Endothelial cell of umbilical vein (primary cell): ENCODE measurements around the gene SIRPA. TPM values are rescaled to one million over a fixed set of nuclear protein-coding genes. Genes with fewer than 3 reads are reported as not detected.

ENCODE experiments used
- BruUV-seq: library from RNA; stranded (reverse); fragments of 400-500 nt; replicated peaks from 2 replicates; lab custom pipeline; 2021; lab: Mats Ljungman, UMichigan
- CTCF ChIA-PET: fragments of 300-600, 350-600 bp; sonication (Branson Sonifier 250); formaldehyde crosslinking; loops from one replicate; lab custom pipeline; 2021; ENCODE audit warnings: antibody characterized with exemption, inconsistent platforms; lab: Charles Lee
- POLR2A ChIA-PET: fragments of 300-600, 350-600 bp; sonication (Branson Sonifier 250); formaldehyde crosslinking; loops from one replicate; lab custom pipeline; 2021; ENCODE audit warnings: antibody characterized with exemption, inconsistent platforms; lab: Charles Lee
- DNase-seq: peaks from one replicate; pipeline ENCODE4 v3.0.0-alpha.2; 2011; ENCODE audit warnings: low read depth, low spot score
- FAIRE-seq: peaks from 2 replicates; lab custom pipeline; 2011; peaks lifted over from hg19 to GRCh38; lab: Jason Lieb, UNC
- H2AFZ ChIP-seq: 2 replicates; pipeline ENCODE4 v1.6.0; 2012; ENCODE audit warnings: low read depth, low read length, control low read depth, inconsistent platforms
- H3K27ac ChIP-seq: 2 replicates; pipeline ENCODE4 v1.5.1; 2011; ENCODE audit warnings: low read depth, mild to moderate bottlenecking, control low read depth, low read length, moderate library complexity; ENCODE audit not compliant: insufficient read depth
- H3K27me3 ChIP-seq, 2 experiments: 2 replicates each; pipeline versions ENCODE4 v1.6.0 to v1.6.1; 2011; ENCODE audit warnings: low read length in 2 of 2, mixed read lengths in 1 of 2; ENCODE audit not compliant: control insufficient read depth in 2 of 2, insufficient read depth in 2 of 2
- H3K36me3 ChIP-seq, 2 experiments: 2 replicates in 1 of 2; 3 replicates in 1 of 2; pipeline ENCODE4 v1.5.1; 2011; ENCODE audit warnings: low read length in 2 of 2, mild to moderate bottlenecking in 1 of 2, moderate library complexity in 1 of 2; ENCODE audit not compliant: control insufficient read depth in 2 of 2, insufficient read depth in 2 of 2; ENCODE audit errors: extremely low read depth in 1 of 2
- H3K4me1 ChIP-seq: 3 replicates; pipeline ENCODE4 v1.5.1; 2011; ENCODE audit warnings: mild to moderate bottlenecking, low read length; ENCODE audit not compliant: control insufficient read depth, insufficient read depth; ENCODE audit errors: extremely low read depth
- H3K4me2 ChIP-seq: 2 replicates; pipeline ENCODE4 v1.6.1; 2011; ENCODE audit warnings: low read length, control low read depth, mixed read lengths; ENCODE audit not compliant: insufficient read depth
- H3K4me3 ChIP-seq, 3 experiments: fragments of 200-600 bp in 1 of 3; sonication (generic), shearing (Covaris generic) in 1 of 3; replicated peaks in 1 of 3; 2 replicates each; pipeline ENCODE4 v1.5.1; 2011 to 2016; ENCODE audit warnings: control low read depth in 3 of 3, low read length in 3 of 3, mild to moderate bottlenecking in 2 of 3, inconsistent platforms in 1 of 3, low read depth in 1 of 3, moderate library complexity in 1 of 3; ENCODE audit not compliant: insufficient read depth in 1 of 3
- H3K79me2 ChIP-seq: 2 replicates; pipeline ENCODE4 v1.6.0; 2012; ENCODE audit warnings: low read length, inconsistent platforms; ENCODE audit not compliant: control insufficient read depth, insufficient read depth
- H3K9ac ChIP-seq: replicated peaks from 2 replicates; pipeline ENCODE3; 2011; ENCODE audit warnings: low read length, control low read depth; ENCODE audit not compliant: insufficient read depth; ENCODE audit errors: extremely low read depth
- H3K9me1 ChIP-seq: replicated peaks from 3 replicates; pipeline ENCODE4 v1.6.0; 2011; ENCODE audit warnings: mild to moderate bottlenecking, low read length; ENCODE audit not compliant: control insufficient read depth, insufficient read depth; ENCODE audit errors: extremely low read depth
- H3K9me3 ChIP-seq: replicated peaks from 2 replicates; pipeline ENCODE4 v1.5.1; 2012; ENCODE audit warnings: low read length, inconsistent platforms; ENCODE audit not compliant: control insufficient read depth, insufficient read depth
- H4K20me1 ChIP-seq: replicated peaks from 2 replicates; pipeline ENCODE3; 2011; ENCODE audit warnings: mild to moderate bottlenecking, low read length; ENCODE audit not compliant: control insufficient read depth, insufficient read depth; ENCODE audit errors: extremely low read depth
- EZH2 ChIP-seq: IDR thresholded peaks from 2 replicates; pipeline ENCODE4 v1.6.1; 2012; ENCODE audit warnings: borderline replicate concordance, low read depth, mild to moderate bottlenecking, moderate library complexity, low read length, inconsistent platforms; ENCODE audit not compliant: severe bottlenecking
- FOS ChIP-seq: IDR thresholded peaks from 2 replicates; pipeline ENCODE4 v1.6.1; 2011; ENCODE audit warnings: mild to moderate bottlenecking, low read length, moderate library complexity, borderline replicate concordance; ENCODE audit not compliant: insufficient read depth
- GATA2 ChIP-seq: IDR thresholded peaks from 2 replicates; pipeline ENCODE4 v1.7.0; 2011; ENCODE audit warnings: low read depth, mild to moderate bottlenecking, moderate library complexity, mixed read lengths, low read length; ENCODE audit not compliant: insufficient read length, insufficient read depth
- JUN ChIP-seq: IDR thresholded peaks from 2 replicates; pipeline ENCODE4 v1.6.1; 2011; ENCODE audit warnings: borderline replicate concordance, low read depth; ENCODE audit not compliant: insufficient read length, insufficient read depth
- MYC ChIP-seq: IDR thresholded peaks from one replicate; pipeline ENCODE4 v1.6.1; 2011; ENCODE audit warnings: mild to moderate bottlenecking, low read depth, low read length
- POLR2A ChIP-seq: IDR thresholded peaks from 2 replicates; pipeline ENCODE4 v1.6.1; 2012; ENCODE audit warnings: low read depth, mild to moderate bottlenecking, control low read depth, low read length
- POLR2AphosphoS5 ChIP-seq: IDR thresholded peaks from 2 replicates; pipeline ENCODE4 v1.6.1; 2012; ENCODE audit warnings: low read depth, mild to moderate bottlenecking, control low read depth, low read length, moderate library complexity; ENCODE audit not compliant: insufficient read depth
- dilution Hi-C: fragments of 300-500 bp; cut with MboI; formaldehyde crosslinking; loops from one replicate; pipeline ENCODE4 v1.15.0; 2019; ENCODE audit warnings: low sequenced_read_pairs; ENCODE audit not compliant: extremely low pct_ligation_motif_present
- intact Hi-C: fragments of 100-400 bp; cut with micrococcal nuclease; formaldehyde crosslinking; loops from one replicate; pipeline ENCODE4 v1.10.0; 2022
- polyA plus RNA-seq, 4 experiments: library from polyadenylated mRNA; depleted of rRNA in 3 of 4; stranded (reverse) in 3 of 4; unstranded in 1 of 4; fragments of >200 nt; gene quantifications; 2 replicates each; pipeline versions ENCODE4 v1.2.1 to v1.2.3, GENCODE V29; 2011 to 2012; ENCODE audit warnings: missing spikeins in 1 of 4
- total RNA-seq: library from RNA; stranded (reverse); gene quantifications from 2 replicates; pipeline ENCODE4 v1.2.3, GENCODE V29; 2021
- TF ChIP-seq, protein P1 (sequence below): IDR thresholded peaks from 2 replicates; pipeline ENCODE4 v1.6.1; 2011; ENCODE audit not compliant: insufficient read depth, insufficient read length
- TF ChIP-seq, protein P2 (sequence below), 2 donors: IDR thresholded peaks; 1 replicate in 1 of 2; 2 replicates in 1 of 2; pipeline ENCODE4 v1.5.1; 2011; ENCODE audit warnings: low read length in 2 of 2, mild to moderate bottlenecking in 2 of 2, moderate library complexity in 2 of 2, control low read depth in 1 of 2, inconsistent platforms in 1 of 2, low read depth in 1 of 2; ENCODE audit not compliant: insufficient read depth in 1 of 2; ENCODE audit errors: extremely low read depth in 1 of 2

The SIRPA gene
- total and polyA plus RNA-seq, 2 donors (not counting 3 experiments of a cell fraction or from before 2014, with no cell fraction given), result 29.9 to 59.2 TPM

DNA sequence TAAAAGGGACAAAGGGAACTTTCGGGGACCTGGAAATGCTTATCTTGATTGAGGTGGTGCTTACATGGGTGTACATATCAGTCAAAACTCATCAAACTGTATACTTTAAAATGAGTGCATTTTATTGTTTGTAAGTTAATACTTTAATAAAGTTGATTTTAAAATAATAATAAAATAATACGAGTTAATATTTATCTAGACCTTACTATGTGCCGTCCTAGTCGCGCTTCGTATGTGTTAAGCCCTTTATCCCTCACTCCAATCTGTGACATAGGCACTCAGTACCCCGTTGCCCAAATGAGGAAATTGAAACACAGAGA is 51.2 kb downstream of the SIRPA start:
- CTCF ChIA-PET, result no interaction called here

DNA sequence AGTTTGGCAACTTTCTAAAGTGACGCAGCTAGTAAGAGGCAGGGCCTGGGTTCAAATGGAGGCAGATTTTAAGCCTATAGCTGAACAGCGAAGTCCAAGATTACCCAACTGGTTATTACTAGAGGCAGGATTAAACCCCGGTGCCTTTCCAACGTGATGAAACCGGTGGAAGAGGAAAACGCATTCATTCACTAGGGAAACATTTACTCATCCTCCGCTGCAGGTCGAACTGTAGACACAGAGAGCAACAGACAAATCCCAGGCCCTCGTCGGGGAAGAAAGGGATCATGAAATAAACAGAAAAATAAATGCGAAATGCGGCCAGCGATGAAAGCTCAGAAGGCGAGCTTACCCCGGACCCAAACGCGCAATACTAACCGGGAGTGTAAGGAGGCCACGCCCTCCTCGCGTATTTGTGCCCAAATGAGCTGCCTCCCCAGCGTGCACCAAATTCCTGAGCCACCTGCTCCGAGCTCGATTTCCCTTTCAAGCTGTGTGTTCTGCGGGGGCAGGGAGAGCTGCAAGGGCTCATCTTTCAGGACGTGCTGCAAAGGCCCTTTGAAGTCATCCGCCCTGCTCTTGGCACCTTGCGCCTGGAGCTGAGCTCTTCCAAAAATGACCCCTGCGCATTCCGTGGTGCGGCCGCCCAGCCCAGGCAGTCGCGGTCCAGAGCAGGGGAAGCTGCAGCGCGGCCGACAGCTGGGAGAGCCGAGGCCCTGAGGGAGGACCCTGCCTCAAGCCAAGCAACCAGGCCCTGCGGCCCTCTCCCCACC is 51.7 kb downstream of the SIRPA start:
- Histone ChIP-seq H3K9me3 (no peaks in the 10 kb centered on the region), H3K4me3 (no peak overlapping the region), H3K36me3 (no peaks in the 10 kb centered on the region), H2AFZ (peak overlapping the region; percentile 38), H3K9ac (no peak overlapping the region), H3K4me2 (no peak overlapping the region), H3K27me3 (peaks cover 17 to 26% of the 10 kb centered on the region in 2 experiments), H3K27ac (no peak overlapping the region), H3K79me2 (no peaks in the 10 kb centered on the region), H4K20me1 (no peaks in the 10 kb centered on the region), H3K9me1 (no peaks in the 10 kb centered on the region), H3K4me1 (no peaks in the 10 kb centered on the region)
- ChIA-PET CTCF (interaction anchor here (0.7 kb wide), 1 partner anchor 225 kb away, joined by 3 read pairs; no protein-coding TSS in a partner anchor), POLR2A (no interaction called here)
- dilution Hi-C loops, result no loop called here
- TF ChIP-seq FOS (no peak), POLR2A (no peak), MYC (no peak), EZH2 (no peak), GATA2 (no peak), JUN (no peak), POLR2AphosphoS5 (no peak)
- TF ChIP-seq, protein P1, sequence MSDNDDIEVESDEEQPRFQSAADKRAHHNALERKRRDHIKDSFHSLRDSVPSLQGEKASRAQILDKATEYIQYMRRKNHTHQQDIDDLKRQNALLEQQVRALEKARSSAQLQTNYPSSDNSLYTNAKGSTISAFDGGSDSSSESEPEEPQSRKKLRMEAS, result no peak
- TF ChIP-seq, protein P2, sequence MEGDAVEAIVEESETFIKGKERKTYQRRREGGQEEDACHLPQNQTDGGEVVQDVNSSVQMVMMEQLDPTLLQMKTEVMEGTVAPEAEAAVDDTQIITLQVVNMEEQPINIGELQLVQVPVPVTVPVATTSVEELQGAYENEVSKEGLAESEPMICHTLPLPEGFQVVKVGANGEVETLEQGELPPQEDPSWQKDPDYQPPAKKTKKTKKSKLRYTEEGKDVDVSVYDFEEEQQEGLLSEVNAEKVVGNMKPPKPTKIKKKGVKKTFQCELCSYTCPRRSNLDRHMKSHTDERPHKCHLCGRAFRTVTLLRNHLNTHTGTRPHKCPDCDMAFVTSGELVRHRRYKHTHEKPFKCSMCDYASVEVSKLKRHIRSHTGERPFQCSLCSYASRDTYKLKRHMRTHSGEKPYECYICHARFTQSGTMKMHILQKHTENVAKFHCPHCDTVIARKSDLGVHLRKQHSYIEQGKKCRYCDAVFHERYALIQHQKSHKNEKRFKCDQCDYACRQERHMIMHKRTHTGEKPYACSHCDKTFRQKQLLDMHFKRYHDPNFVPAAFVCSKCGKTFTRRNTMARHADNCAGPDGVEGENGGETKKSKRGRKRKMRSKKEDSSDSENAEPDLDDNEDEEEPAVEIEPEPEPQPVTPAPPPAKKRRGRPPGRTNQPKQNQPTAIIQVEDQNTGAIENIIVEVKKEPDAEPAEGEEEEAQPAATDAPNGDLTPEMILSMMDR (IDR thresholded peaks at IDR 0.05; ENCODE audit: extremely low read depth in 1 of 2, insufficient read depth in 1 of 2, low read depth in 1 of 2, low read length in 2 of 2), result no peak
- FAIRE-seq, result no peak
- DNase-seq, result no peak
- intact Hi-C loops, result no loop called here
- BruUV-seq, result no TSS peak

More for the DNA sequence above, 51.2 kb downstream of the SIRPA start:
- Histone ChIP-seq H3K9ac (no peak overlapping the region), H3K4me1 (no peaks in the 10 kb centered on the region), H3K27ac (no peak overlapping the region), H3K4me3 (no peak overlapping the region), H2AFZ (no peak overlapping the region), H3K9me3 (no peaks in the 10 kb centered on the region), H3K9me1 (no peaks in the 10 kb centered on the region), H3K36me3 (no peaks in the 10 kb centered on the region), H4K20me1 (no peaks in the 10 kb centered on the region), H3K79me2 (no peaks in the 10 kb centered on the region), H3K4me2 (no peak overlapping the region), H3K27me3 (peaks cover 15 to 26% of the 10 kb centered on the region in 2 experiments)
- TF ChIP-seq POLR2A (no peak), GATA2 (no peak), MYC (no peak), POLR2AphosphoS5 (no peak), JUN (no peak), EZH2 (no peak), FOS (no peak)
- dilution Hi-C loops, result no loop called here
- BruUV-seq, result no TSS peak
- no peak for DNase-seq
- intact Hi-C loops, result no loop called here
- POLR2A ChIA-PET, result no interaction called here
- no peak for FAIRE-seq
